HFFc6 (cell line): ENCODE results near the gene CDC42. TPM values are rescaled to one million over a fixed set of nuclear protein-coding genes. Genes with fewer than 3 reads are reported as not detected.

ENCODE experiments used
- DNase-seq: peaks from one replicate; pipeline ENCODE4 v3.0.0-alpha.2; 2018
- H3K27ac Mint-ChIP-seq: 2 replicates; pipeline ENCODE4 v1.8.0; 2020; ENCODE audit warnings: mild to moderate bottlenecking, mixed read lengths
- H3K27me3 Mint-ChIP-seq: 2 replicates; pipeline ENCODE4 v1.8.0; 2021; ENCODE audit warnings: mild to moderate bottlenecking, moderate library complexity, mixed read lengths; ENCODE audit not compliant: insufficient read depth
- H3K36me3 Mint-ChIP-seq: 2 replicates; pipeline ENCODE4 v1.8.0; 2021; ENCODE audit warnings: low read depth, mixed read lengths
- H3K4me1 Mint-ChIP-seq: 2 replicates; pipeline ENCODE4 v1.8.0; 2020; ENCODE audit warnings: low read depth, mixed read lengths
- H3K4me3 Mint-ChIP-seq: 2 replicates; pipeline ENCODE4 v1.8.0; 2020; ENCODE audit warnings: mild to moderate bottlenecking, moderate library complexity, mixed read lengths
- H3K9me3 Mint-ChIP-seq: 2 replicates; pipeline ENCODE4 v1.8.0; 2020; ENCODE audit warnings: mild to moderate bottlenecking, mixed read lengths
- total RNA-seq, 6 experiments: library from RNA; stranded (reverse); fragmentation: NEBNext Ultra II Directional; extraction: Animal tissue kit (Norgen Biotek cat#: 25700); gene quantifications; 2 replicates in 1 of 6; 3 replicates in 5 of 6; pipeline ENCODE4 v1.2.3, GENCODE V29; 2021
- TF ChIP-seq, protein P1 (sequence below): fragments of 200-600 bp; sonication (generic); IDR thresholded peaks from 2 replicates; pipeline ENCODE4 v1.5.0; 2021; ENCODE audit warnings: antibody characterized with exemption, mild to moderate bottlenecking

The CDC42 gene
- total RNA-seq, 6 experiments from 2014 or later: 273 to 298 (median 280) TPM

DNA sequence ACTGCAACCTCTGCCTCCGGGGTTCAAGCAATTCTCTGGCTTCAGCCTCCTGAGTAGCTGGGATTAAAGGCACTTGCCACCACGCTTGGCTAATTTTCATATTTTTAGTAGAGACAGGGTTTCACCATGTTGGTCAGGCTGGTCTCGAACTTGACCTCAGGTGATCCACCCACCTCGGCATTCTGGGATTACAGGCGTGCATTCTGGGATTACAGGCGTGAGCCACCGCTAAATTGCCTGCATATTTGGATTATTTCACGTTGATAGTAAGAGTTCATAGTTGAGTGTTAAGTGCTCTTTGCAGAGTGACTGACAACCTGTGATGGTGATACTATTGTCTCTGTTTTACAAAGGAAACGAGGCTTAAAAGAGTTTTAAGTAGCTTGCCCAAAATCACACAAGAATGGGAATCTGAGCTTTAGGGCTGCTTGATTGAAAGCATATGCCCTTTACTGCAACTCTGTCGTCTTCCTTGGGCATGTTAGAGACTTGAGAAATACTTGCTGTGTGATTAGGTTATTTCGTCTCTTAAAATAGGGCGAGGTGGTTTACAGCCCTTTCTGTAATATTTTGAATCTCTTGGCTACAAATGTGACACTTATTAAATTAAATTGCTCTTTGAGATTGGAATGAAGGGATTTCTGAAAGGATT, 12.4 kb downstream of the CDC42 start:
- H3K27me3 Mint-ChIP-seq: peaks cover 4% of the 10 kb centered on the region
- no peak overlapping the region for H3K27ac Mint-ChIP-seq
- TF ChIP-seq, protein P1, sequence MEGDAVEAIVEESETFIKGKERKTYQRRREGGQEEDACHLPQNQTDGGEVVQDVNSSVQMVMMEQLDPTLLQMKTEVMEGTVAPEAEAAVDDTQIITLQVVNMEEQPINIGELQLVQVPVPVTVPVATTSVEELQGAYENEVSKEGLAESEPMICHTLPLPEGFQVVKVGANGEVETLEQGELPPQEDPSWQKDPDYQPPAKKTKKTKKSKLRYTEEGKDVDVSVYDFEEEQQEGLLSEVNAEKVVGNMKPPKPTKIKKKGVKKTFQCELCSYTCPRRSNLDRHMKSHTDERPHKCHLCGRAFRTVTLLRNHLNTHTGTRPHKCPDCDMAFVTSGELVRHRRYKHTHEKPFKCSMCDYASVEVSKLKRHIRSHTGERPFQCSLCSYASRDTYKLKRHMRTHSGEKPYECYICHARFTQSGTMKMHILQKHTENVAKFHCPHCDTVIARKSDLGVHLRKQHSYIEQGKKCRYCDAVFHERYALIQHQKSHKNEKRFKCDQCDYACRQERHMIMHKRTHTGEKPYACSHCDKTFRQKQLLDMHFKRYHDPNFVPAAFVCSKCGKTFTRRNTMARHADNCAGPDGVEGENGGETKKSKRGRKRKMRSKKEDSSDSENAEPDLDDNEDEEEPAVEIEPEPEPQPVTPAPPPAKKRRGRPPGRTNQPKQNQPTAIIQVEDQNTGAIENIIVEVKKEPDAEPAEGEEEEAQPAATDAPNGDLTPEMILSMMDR: no peak
- no peaks in the 10 kb centered on the region for H3K9me3 Mint-ChIP-seq
- no peak for DNase-seq
- H3K4me3 Mint-ChIP-seq: no peak overlapping the region
- H3K36me3 Mint-ChIP-seq: peaks cover 27% of the 10 kb centered on the region
- peaks cover 81% of the 10 kb centered on the region for H3K4me1 Mint-ChIP-seq

DNA sequence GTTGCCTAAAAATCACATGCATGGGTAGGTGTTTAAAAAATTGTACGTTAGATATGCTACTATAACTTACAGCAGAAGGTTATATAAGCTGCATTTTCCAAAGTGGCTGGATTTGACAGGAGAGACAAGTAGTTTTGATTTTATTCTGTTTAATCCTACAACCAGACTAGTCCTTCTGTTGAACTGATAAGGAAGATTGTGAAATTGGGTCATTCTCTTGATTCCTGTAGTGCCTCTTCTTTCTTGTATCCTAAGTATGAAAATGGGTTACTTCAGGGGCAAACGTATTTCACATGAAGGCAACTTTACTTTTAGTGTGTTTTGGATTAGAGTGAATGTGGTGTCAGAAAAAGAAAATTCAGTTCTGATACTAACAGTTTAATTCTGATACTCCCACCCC, 19.0 kb downstream of the CDC42 start:
- Mint-ChIP-seq H3K4me1 (peaks cover 60% of the 10 kb centered on the region), H3K4me3 (no peak overlapping the region), H3K9me3 (no peaks in the 10 kb centered on the region), H3K36me3 (peaks cover 26% of the 10 kb centered on the region), H3K27me3 (peaks cover 1% of the 10 kb centered on the region; the same call in 1 of the 2 replicates), H3K27ac (no peak overlapping the region; the same call in 1 of the 2 replicates)
- TF ChIP-seq, protein P1: no peak
- no peak for DNase-seq

DNA sequence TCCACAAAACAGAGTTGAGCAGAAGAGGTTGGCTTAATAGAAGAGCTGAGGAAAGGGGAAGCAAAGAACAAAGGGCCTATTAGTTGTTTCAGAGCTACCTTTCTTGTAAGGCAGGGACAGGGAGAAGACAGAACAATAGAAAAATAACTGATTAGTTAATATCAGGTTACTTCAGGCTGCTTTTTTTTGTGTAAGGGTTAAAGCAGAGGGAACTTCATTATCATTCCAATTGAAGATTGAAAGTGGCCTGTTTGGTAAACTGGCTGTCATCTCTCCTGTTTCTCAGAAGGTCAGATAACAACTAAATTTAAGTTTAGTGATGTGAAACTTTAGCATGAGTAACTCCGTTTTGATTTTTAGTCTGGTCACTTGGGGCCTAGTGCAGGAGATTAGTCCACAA, 22.3 kb downstream of the CDC42 start:
- Mint-ChIP-seq H3K9me3 (no peaks in the 10 kb centered on the region), H3K36me3 (peaks cover 29% of the 10 kb centered on the region), H3K4me1 (peaks cover 66% of the 10 kb centered on the region), H3K4me3 (no peak overlapping the region), H3K27me3 (no peaks in the 10 kb centered on the region), H3K27ac (peak overlapping the region; percentile 16)
- DNase-seq: no peak
- TF ChIP-seq, protein P1: no peak

DNA sequence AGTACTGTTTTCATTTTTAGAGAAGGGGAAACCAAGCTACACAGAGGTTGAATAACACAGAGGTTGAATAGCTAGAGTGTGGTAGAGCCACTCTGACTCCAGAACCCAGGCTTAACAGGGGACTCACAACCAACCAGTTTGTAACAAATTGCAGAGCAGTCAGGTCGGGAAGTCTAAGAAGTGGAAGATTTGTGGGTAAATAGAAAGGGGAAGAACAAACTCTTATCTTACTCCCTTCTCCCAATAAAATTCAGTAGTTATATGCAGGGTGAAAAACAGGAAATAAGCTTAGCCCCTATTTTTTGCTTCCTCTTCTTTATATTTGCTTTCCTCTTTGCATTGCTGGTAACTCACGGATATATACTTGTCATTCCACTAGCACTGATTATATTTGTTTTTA, 23.2 kb downstream of the CDC42 start:
- DNase-seq: no peak
- Mint-ChIP-seq H3K9me3 (no peaks in the 10 kb centered on the region), H3K27ac (peak overlapping the region; percentile 14; the same call in 1 of the 2 replicates), H3K4me3 (no peak overlapping the region), H3K4me1 (peaks cover 64% of the 10 kb centered on the region), H3K36me3 (peaks cover 26% of the 10 kb centered on the region), H3K27me3 (no peaks in the 10 kb centered on the region)
- TF ChIP-seq, protein P1: no peak

DNA sequence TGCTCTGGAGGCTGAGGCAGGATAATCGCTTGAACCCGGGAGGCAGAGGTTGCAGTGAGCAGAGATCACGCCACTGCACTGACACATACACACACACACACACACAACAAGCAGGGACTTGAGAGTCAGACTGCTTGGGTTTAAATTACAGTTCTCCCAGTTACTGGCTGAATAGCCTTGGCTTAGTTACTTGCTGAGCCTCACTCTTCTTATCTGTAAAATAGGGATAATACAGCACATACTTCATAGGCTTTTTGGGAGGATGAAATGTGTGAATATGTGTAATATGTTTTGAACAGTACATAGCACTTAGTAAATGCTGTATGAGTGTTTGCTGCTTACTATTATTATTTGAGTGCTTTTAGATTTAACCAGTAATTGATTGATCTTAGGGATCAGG, 23.8 kb downstream of the CDC42 start:
- peaks cover 25% of the 10 kb centered on the region for H3K36me3 Mint-ChIP-seq
- TF ChIP-seq, protein P1: no peak
- H3K4me3 Mint-ChIP-seq: no peak overlapping the region
- no peaks in the 10 kb centered on the region for H3K27me3 Mint-ChIP-seq
- H3K27ac Mint-ChIP-seq: peak overlapping the region; percentile 53
- DNase-seq: no peak
- H3K4me1 Mint-ChIP-seq: peaks cover 64% of the 10 kb centered on the region
- no peaks in the 10 kb centered on the region for H3K9me3 Mint-ChIP-seq
